A172 (cell line): ENCODE measurements around the gene AIFM2. TPM values are rescaled to one million over a fixed set of nuclear protein-coding genes. Genes with fewer than 3 reads are reported as not detected.

ENCODE experiments used
- total RNA-seq: library from RNA; depleted of rRNA; stranded (reverse); fragments of >200 nt; shearing (Covaris generic); gene quantifications from 2 replicates; pipeline ENCODE4 v1.2.3, GENCODE V29; 2014; rRNA removed

The AIFM2 gene
- total RNA-seq, 1 experiment from 2014 or later, result 16.3 TPM

Other genes starting within 250 kb of the AIFM2 start
- 12.7 and 15.0 TPM in 2 replicates for gene MACROH2A2, start 80.0 kb downstream of the AIFM2 start, total RNA-seq
- gene TYSND1, start 13.9 kb upstream of the AIFM2 start, total RNA-seq, result 16.8 and 19.1 TPM in 2 replicates
- gene SAR1A, start 37.7 kb upstream of the AIFM2 start, total RNA-seq, result 102 and 104 TPM in 2 replicates
- gene PPA1, start 100.6 kb upstream of the AIFM2 start, total RNA-seq, result 184 and 272 TPM in 2 replicates
- gene NPFFR1, start 151.2 kb upstream of the AIFM2 start, total RNA-seq, result 0.02 TPM in 1 of 2 replicates, not detected in the other
- 4.1 and 6.3 TPM in 2 replicates for gene LRRC20, start 249.8 kb upstream of the AIFM2 start, total RNA-seq